WTC11 (cell line): ENCODE measurements around the gene KDM2A. TPM values are rescaled to one million over a fixed set of nuclear protein-coding genes. Genes with fewer than 3 reads are reported as not detected.

Source experiments
- ATAC-seq: fragments of 200-7000 bp; cut with Tn5 transposase; 2 replicates; pipeline ENCODE4 v1.10.0; 2021; ENCODE audit warnings: mild to moderate bottlenecking, moderate library complexity
- CTCF ChIA-PET: fragments of 300-600 bp; sonication (Branson Sonifier 250); formaldehyde crosslinking; loops from one replicate; lab custom pipeline; 2021; ENCODE audit warnings: antibody characterized with exemption; lab: Charles Lee
- POLR2A ChIA-PET: fragments of 350-600 bp; sonication (Branson Sonifier 250); formaldehyde crosslinking; loops from one replicate; lab custom pipeline; 2021; ENCODE audit warnings: antibody characterized with exemption; lab: Charles Lee
- DNase-seq: peaks from one replicate; pipeline ENCODE4 v3.0.0; 2021; ENCODE audit warnings: low spot score
- H3K27ac Mint-ChIP-seq: 2 replicates; pipeline ENCODE4 v1.8.0; 2021; ENCODE audit warnings: mixed read lengths
- H3K27me3 Mint-ChIP-seq: 2 replicates; pipeline ENCODE4 v1.8.0; 2021; ENCODE audit warnings: low read depth, mild to moderate bottlenecking, moderate library complexity, mixed read lengths
- H3K36me3 Mint-ChIP-seq: 2 replicates; pipeline ENCODE4 v1.8.0; 2021; ENCODE audit warnings: mixed read lengths
- H3K4me1 Mint-ChIP-seq: 2 replicates; pipeline ENCODE4 v1.8.0; 2022; ENCODE audit warnings: mixed read lengths
- H3K4me3 Mint-ChIP-seq: 2 replicates; pipeline ENCODE4 v1.8.0; 2021; ENCODE audit warnings: mild to moderate bottlenecking, moderate library complexity, mixed read lengths
- H3K9me3 Mint-ChIP-seq: 2 replicates; pipeline ENCODE4 v1.8.0; 2021; ENCODE audit warnings: mixed read lengths
- ATF1 ChIP-seq: sonication (generic); formaldehyde crosslinking; IDR thresholded peaks from 2 replicates; pipeline ENCODE4 v1.8.1; 2023; ENCODE audit warnings: mild to moderate bottlenecking, moderate library complexity, missing genetic modification reagents
- CREM ChIP-seq: sonication (generic); formaldehyde crosslinking; IDR thresholded peaks from 2 replicates; pipeline ENCODE4 v1.8.1; 2022; ENCODE audit warnings: mild to moderate bottlenecking, missing genetic modification reagents, moderate library complexity
- E2F1 ChIP-seq: sonication (generic); formaldehyde crosslinking; IDR thresholded peaks from 2 replicates; pipeline ENCODE4 v1.8.0; 2022; ENCODE audit warnings: mild to moderate bottlenecking, missing genetic modification reagents
- FOXP1 ChIP-seq: sonication (generic); formaldehyde crosslinking; IDR thresholded peaks from 2 replicates; pipeline ENCODE4 v1.8.0; 2022; ENCODE audit warnings: missing genetic modification reagents, mild to moderate bottlenecking, moderate library complexity, borderline replicate concordance
- GRHL2 ChIP-seq: fragments of 250-450 bp; sonication (Bioruptor Pico); IDR thresholded peaks from 2 replicates; pipeline ENCODE4 v1.8.0; 2022; ENCODE audit warnings: mild to moderate bottlenecking, moderate library complexity; ENCODE audit not compliant: insufficient replicate concordance, severe bottlenecking
- GTF2I ChIP-seq: fragments of 250-450 bp; sonication (Bioruptor Pico); conservative IDR thresholded peaks from 2 replicates; pipeline ENCODE4 v1.4.0; 2021; ENCODE audit warnings: mild to moderate bottlenecking
- HMGA2 ChIP-seq: fragments of 250-450 bp; sonication (Bioruptor Pico); IDR thresholded peaks from 2 replicates; pipeline ENCODE4 v1.4.0; 2021; ENCODE audit warnings: mild to moderate bottlenecking, moderate library complexity
- JUN ChIP-seq: sonication (generic); formaldehyde crosslinking; IDR thresholded peaks from 2 replicates; pipeline ENCODE4 v1.8.0; 2023; ENCODE audit warnings: mild to moderate bottlenecking, missing genetic modification reagents
- KAT7 ChIP-seq: sonication (generic); formaldehyde crosslinking; IDR thresholded peaks from 2 replicates; pipeline ENCODE4 v1.8.1; 2023; ENCODE audit warnings: missing genetic modification reagents, mild to moderate bottlenecking, borderline replicate concordance
- MXD4 ChIP-seq: fragments of 250-450 bp; sonication (Bioruptor Pico); IDR thresholded peaks from 2 replicates; pipeline ENCODE4 v1.8.0; 2021; ENCODE audit warnings: mild to moderate bottlenecking, moderate library complexity, borderline replicate concordance
- NFYB ChIP-seq: sonication (generic); formaldehyde crosslinking; conservative IDR thresholded peaks from 2 replicates; pipeline ENCODE4 v1.8.0; 2022; ENCODE audit warnings: low read depth, missing genetic modification reagents
- NR2C2 ChIP-seq: sonication (generic); formaldehyde crosslinking; IDR thresholded peaks from 2 replicates; pipeline ENCODE4 v1.8.0; 2022; ENCODE audit warnings: mild to moderate bottlenecking, missing genetic modification reagents
- OVOL2 ChIP-seq: fragments of 250-450 bp; sonication (Bioruptor Pico); IDR thresholded peaks from 2 replicates; pipeline ENCODE4 v1.9.0; 2021; ENCODE audit warnings: mild to moderate bottlenecking, borderline replicate concordance
- RELA ChIP-seq: sonication (generic); formaldehyde crosslinking; IDR thresholded peaks from 2 replicates; pipeline ENCODE4 v1.8.1; 2022; ENCODE audit warnings: missing genetic modification reagents, mild to moderate bottlenecking, borderline replicate concordance
- RORB ChIP-seq: fragments of 250-450 bp; sonication (Bioruptor Pico); IDR thresholded peaks from 2 replicates; pipeline ENCODE4 v1.9.0; 2021; ENCODE audit warnings: mild to moderate bottlenecking
- SMAD3 ChIP-seq: sonication (generic); formaldehyde crosslinking; IDR thresholded peaks from 2 replicates; pipeline ENCODE4 v1.8.0; 2022; ENCODE audit warnings: missing genetic modification reagents, mild to moderate bottlenecking, borderline replicate concordance
- STAT6 ChIP-seq: sonication (generic); formaldehyde crosslinking; conservative IDR thresholded peaks from 2 replicates; pipeline ENCODE4 v1.8.1; 2023; ENCODE audit warnings: mild to moderate bottlenecking, low read depth, missing genetic modification reagents, moderate library complexity
- TEAD1 ChIP-seq: sonication (generic); formaldehyde crosslinking; IDR thresholded peaks from 2 replicates; pipeline ENCODE4 v1.8.0; 2022; ENCODE audit warnings: mild to moderate bottlenecking, missing genetic modification reagents
- USF2 ChIP-seq: sonication (generic); formaldehyde crosslinking; IDR thresholded peaks from 2 replicates; pipeline ENCODE4 v1.8.1; 2023; ENCODE audit warnings: mild to moderate bottlenecking, missing genetic modification reagents, moderate library complexity
- ZNF138 ChIP-seq: sonication (generic); formaldehyde crosslinking; conservative IDR thresholded peaks from 2 replicates; pipeline ENCODE4 v1.8.1; 2022; ENCODE audit warnings: mild to moderate bottlenecking, moderate library complexity, missing genetic modification reagents
- ZNF263 ChIP-seq: sonication (generic); formaldehyde crosslinking; IDR thresholded peaks from 2 replicates; pipeline ENCODE4 v1.8.1; 2022; ENCODE audit warnings: low read depth, mild to moderate bottlenecking, moderate library complexity, missing genetic modification reagents
- total RNA-seq: library from RNA; stranded (reverse); gene quantifications from 3 replicates; pipeline ENCODE4 v1.2.3, GENCODE V29; 2021
- TF ChIP-seq, protein P1 (sequence below): sonication (generic); formaldehyde crosslinking; IDR thresholded peaks from 2 replicates; pipeline ENCODE4 v1.8.1; 2023; ENCODE audit warnings: mild to moderate bottlenecking, missing genetic modification reagents, moderate library complexity
- TF ChIP-seq, protein P2 (sequence below): sonication (generic); formaldehyde crosslinking; IDR thresholded peaks from 2 replicates; pipeline ENCODE4 v1.8.1; 2023; ENCODE audit warnings: mild to moderate bottlenecking, missing genetic modification reagents
- TF ChIP-seq, protein P3 (sequence below): sonication (generic); formaldehyde crosslinking; IDR thresholded peaks from 2 replicates; pipeline ENCODE4 v1.8.1; 2022; ENCODE audit warnings: low read depth, missing genetic modification reagents, borderline replicate concordance
- TF ChIP-seq, protein P4 (sequence below): sonication (generic); formaldehyde crosslinking; IDR thresholded peaks from 2 replicates; pipeline ENCODE4 v1.8.0; 2022; ENCODE audit warnings: mild to moderate bottlenecking, missing genetic modification reagents
- TF ChIP-seq, protein P5 (sequence below): sonication (generic); formaldehyde crosslinking; IDR thresholded peaks from 2 replicates; pipeline ENCODE4 v1.8.0; 2023; ENCODE audit warnings: missing genetic modification reagents
- TF ChIP-seq, protein P6 (sequence below): fragments of 250-450 bp; sonication (Bioruptor Pico); IDR thresholded peaks from 2 replicates; pipeline ENCODE4 v1.9.0; 2021; ENCODE audit warnings: mild to moderate bottlenecking

Gene KDM2A
- total RNA-seq, 1 experiment from 2014 or later: 58.0 TPM

- H3K4me1 Mint-ChIP-seq: peaks cover 9% of the 10 kb centered on the region
- ATAC-seq (no peak), DNase-seq (no peak)
- no peak overlapping the region for H3K4me3 Mint-ChIP-seq
- H3K9me3 Mint-ChIP-seq: no peaks in the 10 kb centered on the region
- CTCF ChIA-PET: interaction anchor here (1.2 to 2.7 kb wide), 3 partner anchors 11 to 25 kb away, joined by 6 to 16 read pairs (median 12); no protein-coding TSS in a partner anchor
- H3K27ac Mint-ChIP-seq: no peak overlapping the region
- no peaks in the 10 kb centered on the region for H3K27me3 Mint-ChIP-seq
- POLR2A ChIA-PET: no interaction called here
- H3K36me3 Mint-ChIP-seq: no peaks in the 10 kb centered on the region
- TF ChIP-seq RORB (CRISPR knock-in tag) (no peak), MXD4 (CRISPR knock-in tag) (no peak), RELA (CRISPR knock-in tag) (no peak), CREM (CRISPR knock-in tag) (no peak), FOXP1 (CRISPR knock-in tag) (no peak), TEAD1 (CRISPR knock-in tag) (no peak), HMGA2 (CRISPR knock-in tag) (no peak), JUN (CRISPR knock-in tag) (no peak), E2F1 (no peak), GTF2I (CRISPR knock-in tag) (no peak), KAT7 (CRISPR knock-in tag) (no peak), ATF1 (CRISPR knock-in tag) (no peak), ZNF263 (no peak), ZNF138 (CRISPR knock-in tag) (no peak)
- TF ChIP-seq, protein P1, sequence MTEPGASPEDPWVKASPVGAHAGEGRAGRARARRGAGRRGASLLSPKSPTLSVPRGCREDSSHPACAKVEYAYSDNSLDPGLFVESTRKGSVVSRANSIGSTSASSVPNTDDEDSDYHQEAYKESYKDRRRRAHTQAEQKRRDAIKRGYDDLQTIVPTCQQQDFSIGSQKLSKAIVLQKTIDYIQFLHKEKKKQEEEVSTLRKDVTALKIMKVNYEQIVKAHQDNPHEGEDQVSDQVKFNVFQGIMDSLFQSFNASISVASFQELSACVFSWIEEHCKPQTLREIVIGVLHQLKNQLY: no peak
- TF ChIP-seq, protein P2, sequence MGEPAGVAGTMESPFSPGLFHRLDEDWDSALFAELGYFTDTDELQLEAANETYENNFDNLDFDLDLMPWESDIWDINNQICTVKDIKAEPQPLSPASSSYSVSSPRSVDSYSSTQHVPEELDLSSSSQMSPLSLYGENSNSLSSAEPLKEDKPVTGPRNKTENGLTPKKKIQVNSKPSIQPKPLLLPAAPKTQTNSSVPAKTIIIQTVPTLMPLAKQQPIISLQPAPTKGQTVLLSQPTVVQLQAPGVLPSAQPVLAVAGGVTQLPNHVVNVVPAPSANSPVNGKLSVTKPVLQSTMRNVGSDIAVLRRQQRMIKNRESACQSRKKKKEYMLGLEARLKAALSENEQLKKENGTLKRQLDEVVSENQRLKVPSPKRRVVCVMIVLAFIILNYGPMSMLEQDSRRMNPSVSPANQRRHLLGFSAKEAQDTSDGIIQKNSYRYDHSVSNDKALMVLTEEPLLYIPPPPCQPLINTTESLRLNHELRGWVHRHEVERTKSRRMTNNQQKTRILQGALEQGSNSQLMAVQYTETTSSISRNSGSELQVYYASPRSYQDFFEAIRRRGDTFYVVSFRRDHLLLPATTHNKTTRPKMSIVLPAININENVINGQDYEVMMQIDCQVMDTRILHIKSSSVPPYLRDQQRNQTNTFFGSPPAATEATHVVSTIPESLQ (CRISPR knock-in tag): no peak
- TF ChIP-seq, protein P3, sequence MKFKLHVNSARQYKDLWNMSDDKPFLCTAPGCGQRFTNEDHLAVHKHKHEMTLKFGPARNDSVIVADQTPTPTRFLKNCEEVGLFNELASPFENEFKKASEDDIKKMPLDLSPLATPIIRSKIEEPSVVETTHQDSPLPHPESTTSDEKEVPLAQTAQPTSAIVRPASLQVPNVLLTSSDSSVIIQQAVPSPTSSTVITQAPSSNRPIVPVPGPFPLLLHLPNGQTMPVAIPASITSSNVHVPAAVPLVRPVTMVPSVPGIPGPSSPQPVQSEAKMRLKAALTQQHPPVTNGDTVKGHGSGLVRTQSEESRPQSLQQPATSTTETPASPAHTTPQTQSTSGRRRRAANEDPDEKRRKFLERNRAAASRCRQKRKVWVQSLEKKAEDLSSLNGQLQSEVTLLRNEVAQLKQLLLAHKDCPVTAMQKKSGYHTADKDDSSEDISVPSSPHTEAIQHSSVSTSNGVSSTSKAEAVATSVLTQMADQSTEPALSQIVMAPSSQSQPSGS (CRISPR knock-in tag): no peak
- TF ChIP-seq, protein P4, sequence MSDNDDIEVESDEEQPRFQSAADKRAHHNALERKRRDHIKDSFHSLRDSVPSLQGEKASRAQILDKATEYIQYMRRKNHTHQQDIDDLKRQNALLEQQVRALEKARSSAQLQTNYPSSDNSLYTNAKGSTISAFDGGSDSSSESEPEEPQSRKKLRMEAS (CRISPR knock-in tag): no peak
- TF ChIP-seq, protein P5, sequence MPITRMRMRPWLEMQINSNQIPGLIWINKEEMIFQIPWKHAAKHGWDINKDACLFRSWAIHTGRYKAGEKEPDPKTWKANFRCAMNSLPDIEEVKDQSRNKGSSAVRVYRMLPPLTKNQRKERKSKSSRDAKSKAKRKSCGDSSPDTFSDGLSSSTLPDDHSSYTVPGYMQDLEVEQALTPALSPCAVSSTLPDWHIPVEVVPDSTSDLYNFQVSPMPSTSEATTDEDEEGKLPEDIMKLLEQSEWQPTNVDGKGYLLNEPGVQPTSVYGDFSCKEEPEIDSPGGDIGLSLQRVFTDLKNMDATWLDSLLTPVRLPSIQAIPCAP (CRISPR knock-in tag): no peak
- TF ChIP-seq, protein P6, sequence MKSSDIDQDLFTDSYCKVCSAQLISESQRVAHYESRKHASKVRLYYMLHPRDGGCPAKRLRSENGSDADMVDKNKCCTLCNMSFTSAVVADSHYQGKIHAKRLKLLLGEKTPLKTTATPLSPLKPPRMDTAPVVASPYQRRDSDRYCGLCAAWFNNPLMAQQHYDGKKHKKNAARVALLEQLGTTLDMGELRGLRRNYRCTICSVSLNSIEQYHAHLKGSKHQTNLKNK (CRISPR knock-in tag): no peak
These were observed 13.1 kb upstream of the KDM2A start for GRCh38 chr11:67105964-67106363.

DNA sequence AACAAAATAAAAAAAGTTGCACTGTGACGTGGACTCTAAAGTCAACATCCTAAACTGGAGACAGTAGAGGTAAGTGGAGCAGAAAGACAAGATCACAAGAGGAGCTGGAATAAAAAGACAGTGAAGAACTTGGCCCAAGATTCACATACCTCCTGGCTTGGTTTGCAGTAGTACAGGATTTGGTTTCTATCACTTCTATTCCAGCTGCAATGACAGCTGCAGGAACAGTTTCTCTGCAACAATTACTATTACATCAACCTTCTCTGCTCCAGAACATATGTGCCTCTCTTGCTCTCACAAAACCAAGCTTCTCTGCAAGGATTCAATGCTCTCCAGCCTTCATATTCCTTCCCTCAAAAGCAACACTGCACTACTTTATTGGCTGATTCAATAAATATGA, 7.8 kb upstream of the KDM2A start:
- ATAC-seq (no peak), DNase-seq (no peak)
- ChIA-PET POLR2A (no interaction called here), CTCF (interaction anchor here (1.4 to 1.5 kb wide), 2 partner anchors 17 to 30 kb away, joined by 8 to 10 read pairs; no protein-coding TSS in a partner anchor)
- Mint-ChIP-seq H3K9me3 (no peaks in the 10 kb centered on the region), H3K36me3 (no peaks in the 10 kb centered on the region), H3K27ac (no peak overlapping the region), H3K4me1 (peaks cover 17% of the 10 kb centered on the region), H3K27me3 (no peaks in the 10 kb centered on the region), H3K4me3 (no peak overlapping the region)
- TF ChIP-seq GRHL2 (CRISPR knock-in tag): no peak
- TF ChIP-seq STAT6 (CRISPR knock-in tag): no peak
- TF ChIP-seq SMAD3 (CRISPR knock-in tag): no peak
- no peak for TF ChIP-seq NR2C2
- TF ChIP-seq JUN (CRISPR knock-in tag): no peak
- TF ChIP-seq OVOL2: no peak
- TF ChIP-seq ZNF138 (CRISPR knock-in tag): no peak
- TF ChIP-seq NFYB (CRISPR knock-in tag): no peak
- TF ChIP-seq USF2 (CRISPR knock-in tag): no peak
